Measurements from ENCODE around the gene BLNK. TPM values are rescaled to one million over a fixed set of nuclear protein-coding genes. Genes with fewer than 3 reads are reported as not detected.

Gene BLNK
- total and polyA plus RNA-seq, 2 of the 13 experiments (the other 11 are each of a cell fraction or from before 2014, with no cell fraction given): not detected

GRCh38 chr10:96287392-96288105, 16.2 kb upstream of the BLNK start (continued):
- TF ChIP-seq ZFP36L1 (CRISPR knock-in tag; IDR thresholded peaks at IDR 0.05): no peak
- TF ChIP-seq ZNF121 (CRISPR knock-in tag; IDR thresholded peaks at IDR 0.05): no peak
- TF ChIP-seq ARID5B (CRISPR knock-in tag; IDR thresholded peaks at IDR 0.05): peak; percentile 53; the same call in 1 of the 2 replicates
- TF ChIP-seq ZNF660 (CRISPR knock-in tag; IDR thresholded peaks at IDR 0.05; ENCODE audit: borderline replicate concordance, low read depth): no peak
- peak; percentile 71; the same call in 1 of the 2 replicates for TF ChIP-seq ARID3A (IDR thresholded peaks at IDR 0.05; ENCODE audit: low read depth, low read length)
- 0 out of 2 replicates have a peak, but pooled peaks have one; percentile 21 for TF ChIP-seq TFDP2 (CRISPR knock-in tag; IDR thresholded peaks at IDR 0.05)
- 0 out of 2 replicates have a peak, but pooled peaks have one; percentile 37 for TF ChIP-seq KAT8 (CRISPR knock-in tag; IDR thresholded peaks at IDR 0.05)
- peak; percentile 30; the same call in 1 of the 2 replicates for TF ChIP-seq AHDC1 (CRISPR knock-in tag; IDR thresholded peaks at IDR 0.05; ENCODE audit: borderline replicate concordance)
- peak in 1 of 2 experiments; percentile 30; a peak in 1 of 4 replicates for TF ChIP-seq ATF4 (CRISPR knock-in tag; IDR thresholded peaks at IDR 0.05)
- no peak for TF ChIP-seq NFATC3 (CRISPR knock-in tag; IDR thresholded peaks at IDR 0.05)
- 0 out of 2 replicates have a peak, but pooled peaks have one; percentile 13 for TF ChIP-seq ELF3 (CRISPR knock-in tag; IDR thresholded peaks at IDR 0.05)
- TF ChIP-seq FOXP1 (IDR thresholded peaks at IDR 0.05): no peak
- peak; percentile 30; the same call in 1 of the 2 replicates for TF ChIP-seq FOXP1 (CRISPR knock-in tag; IDR thresholded peaks at IDR 0.05)
- TF ChIP-seq YEATS4 (CRISPR knock-in tag; IDR thresholded peaks at IDR 0.05; ENCODE audit: borderline replicate concordance): 0 out of 2 replicates have a peak, but pooled peaks have one; percentile 30
- no peak for TF ChIP-seq ZNF629 (CRISPR knock-in tag; conservative IDR thresholded peaks at IDR 0.05)
